Parathyroid adenoma (tissue), 2 donors: Measurements from ENCODE around the gene SPECC1.

Experiments
- H2AFZ ChIP-seq: fragments of 300-600 bp; sonication (generic); one replicate; pipeline ENCODE4 v1.7.0; 2017; ENCODE audit warnings: antibody characterized with exemption, mild to moderate bottlenecking
- H3K27ac ChIP-seq: fragments of 300-600 bp; sonication (generic); one replicate; pipeline ENCODE4 v1.7.0; 2017
- H3K27me3 ChIP-seq: fragments of 300-600 bp; sonication (generic); one replicate; pipeline ENCODE4 v1.7.0; 2017; ENCODE audit warnings: low read length; ENCODE audit not compliant: control insufficient read depth, insufficient read depth
- H3K36me3 ChIP-seq: fragments of 300-600 bp; sonication (generic); one replicate; pipeline ENCODE4 v1.7.0; 2017; ENCODE audit warnings: low read length; ENCODE audit not compliant: control insufficient read depth, insufficient read depth
- H3K4me1 ChIP-seq: fragments of 300-600 bp; sonication (generic); one replicate; pipeline ENCODE4 v1.7.0; 2017; ENCODE audit warnings: control low read depth
- H3K4me2 ChIP-seq: fragments of 300-600 bp; sonication (generic); one replicate; pipeline ENCODE4 v1.7.0; 2017; ENCODE audit warnings: low read length
- H3K4me3 ChIP-seq: fragments of 300-600 bp; sonication (generic); one replicate; pipeline ENCODE4 v1.7.0; 2017; ENCODE audit warnings: low read depth, low read length
- H3K79me2 ChIP-seq: fragments of 300-600 bp; sonication (generic); one replicate; pipeline ENCODE4 v1.7.0; 2017; ENCODE audit warnings: control low read depth
- H3K9ac ChIP-seq: fragments of 300-600 bp; sonication (generic); one replicate; pipeline ENCODE4 v1.7.0; 2017; ENCODE audit warnings: mild to moderate bottlenecking
- H3K9me3 ChIP-seq: fragments of 300-600 bp; sonication (generic); one replicate; pipeline ENCODE4 v1.7.0; 2017; ENCODE audit warnings: low read length; ENCODE audit not compliant: control insufficient read depth
- TF ChIP-seq, protein P1 (sequence below): fragments of 300-600 bp; sonication (generic); IDR thresholded peaks from one replicate; pipeline ENCODE4 v1.7.0; 2017; ENCODE audit warnings: antibody characterized with exemption, mild to moderate bottlenecking
- donor health status: primary hyperparathyroidism.

SPECC1 gene

DNA sequence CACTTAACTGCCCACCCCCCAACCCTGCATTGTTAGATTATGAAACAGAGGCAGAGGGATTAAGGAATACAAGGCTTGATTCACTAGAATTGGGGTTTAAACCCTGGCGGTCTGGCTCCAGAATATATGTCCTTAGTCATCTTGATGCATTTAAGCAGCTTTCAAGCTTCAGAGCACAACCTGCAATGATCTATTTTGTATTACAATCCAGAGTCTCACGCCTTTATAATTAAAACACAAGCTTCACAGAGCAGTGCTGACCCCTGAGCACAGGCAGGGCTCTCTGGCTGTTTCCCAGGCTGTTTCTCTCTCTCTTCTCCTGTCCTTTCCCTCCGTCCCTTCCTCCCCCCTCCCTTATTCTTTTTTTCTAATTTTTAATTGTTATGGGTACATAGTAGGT is 209.1 kb downstream of the SPECC1 start:
- no peaks in the 10 kb centered on the region for H3K27me3 ChIP-seq
- TF ChIP-seq, protein P1, sequence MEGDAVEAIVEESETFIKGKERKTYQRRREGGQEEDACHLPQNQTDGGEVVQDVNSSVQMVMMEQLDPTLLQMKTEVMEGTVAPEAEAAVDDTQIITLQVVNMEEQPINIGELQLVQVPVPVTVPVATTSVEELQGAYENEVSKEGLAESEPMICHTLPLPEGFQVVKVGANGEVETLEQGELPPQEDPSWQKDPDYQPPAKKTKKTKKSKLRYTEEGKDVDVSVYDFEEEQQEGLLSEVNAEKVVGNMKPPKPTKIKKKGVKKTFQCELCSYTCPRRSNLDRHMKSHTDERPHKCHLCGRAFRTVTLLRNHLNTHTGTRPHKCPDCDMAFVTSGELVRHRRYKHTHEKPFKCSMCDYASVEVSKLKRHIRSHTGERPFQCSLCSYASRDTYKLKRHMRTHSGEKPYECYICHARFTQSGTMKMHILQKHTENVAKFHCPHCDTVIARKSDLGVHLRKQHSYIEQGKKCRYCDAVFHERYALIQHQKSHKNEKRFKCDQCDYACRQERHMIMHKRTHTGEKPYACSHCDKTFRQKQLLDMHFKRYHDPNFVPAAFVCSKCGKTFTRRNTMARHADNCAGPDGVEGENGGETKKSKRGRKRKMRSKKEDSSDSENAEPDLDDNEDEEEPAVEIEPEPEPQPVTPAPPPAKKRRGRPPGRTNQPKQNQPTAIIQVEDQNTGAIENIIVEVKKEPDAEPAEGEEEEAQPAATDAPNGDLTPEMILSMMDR: no peak
- H3K79me2 ChIP-seq: no peaks in the 10 kb centered on the region
- H3K9me3 ChIP-seq: no peaks in the 10 kb centered on the region
- no peak overlapping the region for H3K9ac ChIP-seq
- no peaks in the 10 kb centered on the region for H3K4me1 ChIP-seq
- H2AFZ ChIP-seq: no peak overlapping the region
- H3K4me2 ChIP-seq: no peak overlapping the region
- H3K4me3 ChIP-seq: no peak overlapping the region
- H3K27ac ChIP-seq: no peak overlapping the region
- no peaks in the 10 kb centered on the region for H3K36me3 ChIP-seq

DNA sequence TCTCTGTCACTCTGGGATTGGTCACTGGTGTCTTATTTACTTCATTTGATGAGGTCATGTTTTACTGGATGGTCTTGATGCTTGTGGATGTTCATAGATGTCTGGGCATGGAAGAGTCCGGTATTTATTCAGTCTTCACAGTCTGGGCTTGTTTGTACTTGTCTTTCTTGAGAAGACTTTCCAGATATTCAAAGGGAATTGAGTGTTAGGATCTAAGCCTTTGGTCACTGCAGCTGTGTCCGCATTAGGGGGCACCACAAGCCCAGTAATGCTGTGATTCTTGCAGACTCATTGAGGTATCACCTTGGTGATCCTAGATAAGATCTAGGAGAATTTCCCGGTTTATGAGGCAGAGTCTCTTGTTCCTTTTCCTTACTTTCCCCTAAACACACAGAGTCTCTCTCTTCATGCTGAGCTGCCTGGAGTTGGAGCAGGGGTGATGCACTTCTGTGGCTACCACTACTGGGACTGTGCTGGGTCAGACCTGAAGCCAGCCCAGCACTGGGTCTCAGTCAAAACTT is 214.7 kb downstream of the SPECC1 start:
- no peaks in the 10 kb centered on the region for H3K27me3 ChIP-seq
- TF ChIP-seq, protein P1: no peak
- H3K27ac ChIP-seq: no peak overlapping the region

DNA sequence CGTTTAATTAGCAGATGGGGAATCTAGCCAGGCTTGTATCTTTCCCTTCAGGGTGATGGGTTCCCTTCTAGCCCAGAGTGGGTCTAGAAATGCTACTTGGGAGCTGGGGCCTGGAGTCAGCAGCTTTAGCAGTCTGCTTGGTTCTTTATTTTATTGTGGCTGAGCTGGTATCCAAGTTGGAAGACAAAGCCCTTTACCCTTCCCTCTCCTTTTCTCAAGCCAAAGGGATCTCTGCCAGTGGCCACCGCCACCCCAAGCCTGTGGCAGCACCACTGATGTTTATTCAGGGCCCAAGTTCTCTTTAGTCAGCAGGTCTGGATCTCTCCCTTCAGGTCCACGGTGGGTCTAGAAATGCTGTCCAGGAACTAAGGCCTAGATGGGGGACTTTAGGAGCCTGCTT is 215.2 kb downstream of the SPECC1 start:
- no peak overlapping the region for H3K9ac ChIP-seq
- H3K4me1 ChIP-seq: peaks cover 4% of the 10 kb centered on the region
- no peaks in the 10 kb centered on the region for H3K79me2 ChIP-seq
- TF ChIP-seq, protein P1: no peak
- H3K27me3 ChIP-seq: no peaks in the 10 kb centered on the region
- H3K27ac ChIP-seq: no peak overlapping the region
- no peaks in the 10 kb centered on the region for H3K9me3 ChIP-seq
- no peak overlapping the region for H3K4me2 ChIP-seq
- H3K36me3 ChIP-seq: no peaks in the 10 kb centered on the region
- no peak overlapping the region for H2AFZ ChIP-seq
- no peak overlapping the region for H3K4me3 ChIP-seq

More for the DNA sequence above, 214.7 kb downstream of the SPECC1 start:
- Histone ChIP-seq H3K4me1 (peaks cover 4% of the 10 kb centered on the region), H2AFZ (no peak overlapping the region), H3K79me2 (no peaks in the 10 kb centered on the region), H3K4me3 (no peak overlapping the region), H3K9me3 (no peaks in the 10 kb centered on the region), H3K36me3 (no peaks in the 10 kb centered on the region), H3K4me2 (no peak overlapping the region), H3K9ac (no peak overlapping the region)

DNA sequence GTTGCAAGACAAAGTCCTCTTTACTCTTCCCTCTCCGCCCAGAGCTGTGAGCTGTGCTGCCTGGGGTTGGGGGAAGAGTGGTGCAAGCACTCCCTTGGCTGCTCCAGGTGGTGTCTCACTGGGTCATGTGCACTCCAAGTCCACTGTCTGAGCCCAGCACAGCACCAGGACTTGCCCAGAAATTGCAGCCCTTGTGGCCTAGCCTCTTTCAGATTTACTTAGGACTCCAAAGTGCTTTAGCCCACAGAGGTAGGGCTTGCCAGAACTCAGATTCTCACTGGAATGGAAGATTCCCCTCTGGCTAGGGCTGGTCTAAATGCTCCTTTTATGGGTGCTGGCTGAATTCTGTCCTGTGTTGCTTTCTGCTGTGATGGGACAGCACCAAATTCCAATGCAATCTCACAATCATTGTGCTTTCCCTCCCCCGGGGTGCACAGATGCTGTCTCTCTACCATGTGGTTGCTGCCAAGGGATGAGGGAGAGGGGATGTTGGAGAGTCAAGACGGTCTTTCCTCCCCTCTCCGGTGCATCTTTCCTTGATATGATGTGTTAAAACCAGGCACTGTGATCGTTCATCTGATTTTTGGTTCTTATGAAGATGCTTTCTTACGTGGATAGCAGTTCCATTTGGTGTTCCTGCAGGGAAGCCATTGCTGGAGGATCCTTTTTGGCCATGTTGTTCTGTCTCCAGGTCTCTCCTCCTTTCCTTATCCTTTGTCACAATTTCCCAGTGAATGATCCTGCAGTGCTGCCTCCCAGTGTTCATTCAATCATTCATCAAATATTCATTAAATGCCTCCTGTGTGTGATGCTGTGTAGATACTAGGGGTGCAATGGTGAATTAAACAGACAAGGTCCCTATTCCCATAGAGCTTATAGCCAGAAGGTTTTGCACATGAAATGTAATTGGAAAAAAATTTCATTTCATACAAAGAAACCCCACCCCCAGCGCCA is 216.3 kb downstream of the SPECC1 start:
- TF ChIP-seq, protein P1: no peak
- no peak overlapping the region for H3K4me2 ChIP-seq
- H3K27ac ChIP-seq: no peak overlapping the region
- H3K4me1 ChIP-seq: peaks cover 4% of the 10 kb centered on the region
- H3K27me3 ChIP-seq: no peaks in the 10 kb centered on the region
- no peak overlapping the region for H3K9ac ChIP-seq
- H3K4me3 ChIP-seq: no peak overlapping the region
- no peaks in the 10 kb centered on the region for H3K9me3 ChIP-seq
- no peaks in the 10 kb centered on the region for H3K79me2 ChIP-seq
- no peaks in the 10 kb centered on the region for H3K36me3 ChIP-seq
- H2AFZ ChIP-seq: no peak overlapping the region
